Neural cell (in vitro differentiated cells): Measurements from ENCODE around the gene BTK. TPM values are rescaled to one million over a fixed set of nuclear protein-coding genes. Genes with fewer than 3 reads are reported as not detected.

ENCODE experiments used
- H2AFZ ChIP-seq: fragments of 200-600, 300-800 bp; sonication (generic), shearing (Covaris generic); 2 replicates; pipeline ENCODE4 v1.6.0; 2014; ENCODE audit warnings: low read depth, mild to moderate bottlenecking, antibody characterized with exemption, low read length, moderate library complexity
- H3F3A ChIP-seq: fragments of 200-600 bp; shearing (Covaris generic); 2 replicates; pipeline ENCODE4 v1.6.1; 2016; ENCODE audit warnings: mild to moderate bottlenecking, moderate library complexity, mixed read lengths, antibody characterized with exemption, low read length; ENCODE audit not compliant: insufficient read depth, poor library complexity, severe bottlenecking
- H3K27ac ChIP-seq: fragments of 200-600, 300-800 bp; sonication (generic), shearing (Covaris generic); 2 replicates; pipeline ENCODE4 v1.5.1; 2014; ENCODE audit warnings: mild to moderate bottlenecking, low read length, moderate library complexity
- H3K27me3 ChIP-seq: fragments of 300-800, 200-600 bp; sonication (generic), shearing (Covaris generic); 2 replicates; pipeline ENCODE4 v1.6.0; 2014; ENCODE audit warnings: mild to moderate bottlenecking, low read depth, low read length, moderate library complexity; ENCODE audit not compliant: insufficient read depth
- H3K36me3 ChIP-seq: fragments of 300-800, 200-600 bp; sonication (generic), shearing (Covaris generic); 2 replicates; pipeline ENCODE4 v1.5.1; 2014; ENCODE audit warnings: mild to moderate bottlenecking, antibody characterized with exemption, low read length, moderate library complexity; ENCODE audit not compliant: insufficient read depth
- H3K4me2 ChIP-seq: fragments of 300-800, 200-600 bp; sonication (generic), shearing (Covaris generic); 2 replicates; pipeline ENCODE4 v1.6.0; 2014; ENCODE audit warnings: mild to moderate bottlenecking, low read length
- H3K4me3 ChIP-seq: fragments of 300-800, 200-600 bp; sonication (generic), shearing (Covaris generic); 2 replicates; pipeline ENCODE4 v1.5.1; 2014; ENCODE audit warnings: mild to moderate bottlenecking, low read length, moderate library complexity
- H3K79me2 ChIP-seq: fragments of 200-600 bp; shearing (Covaris generic); replicated peaks from 2 replicates; pipeline ENCODE4 v1.6.0; 2014; ENCODE audit warnings: mild to moderate bottlenecking, low read length, moderate library complexity; ENCODE audit not compliant: insufficient read depth
- H3K9ac ChIP-seq: fragments of 300-800, 200-600 bp; sonication (generic), shearing (Covaris generic); 2 replicates; pipeline ENCODE4 v1.6.1; 2016; ENCODE audit warnings: mild to moderate bottlenecking, low read length, mixed read lengths
- H3K9me2 ChIP-seq: fragments of 200-600 bp; shearing (Covaris generic); 2 replicates; pipeline ENCODE4 v1.6.1; 2016; ENCODE audit warnings: mild to moderate bottlenecking, low read length, mixed read lengths; ENCODE audit not compliant: insufficient read depth
- H3K9me3 ChIP-seq: fragments of 200-600, 300-800 bp; sonication (generic), shearing (Covaris generic); 2 replicates; pipeline ENCODE4 v1.6.1; 2016; ENCODE audit warnings: mild to moderate bottlenecking, mixed run types, low read length, moderate library complexity, mixed read lengths
- H4K20me1 ChIP-seq: fragments of 200-600 bp; shearing (Covaris generic); 2 replicates; pipeline ENCODE4 v1.6.1; 2016; ENCODE audit warnings: mild to moderate bottlenecking, mixed run types; ENCODE audit not compliant: insufficient read depth
- EP300 ChIP-seq: fragments of 450-650 bp; conservative IDR thresholded peaks from 2 replicates; pipeline ENCODE4 v1.6.1; 2014; ENCODE audit warnings: antibody characterized with exemption, mild to moderate bottlenecking, moderate library complexity; ENCODE audit not compliant: poor library complexity, severe bottlenecking
- EZH2 ChIP-seq: fragments of 200-600, 300-800 bp; shearing (Covaris generic), sonication (generic); IDR thresholded peaks from 2 replicates; pipeline ENCODE4 v1.6.1; 2014; ENCODE audit warnings: antibody characterized with exemption, low read length, borderline replicate concordance, mild to moderate bottlenecking; ENCODE audit not compliant: insufficient read depth, poor library complexity, severe bottlenecking
- MXI1 ChIP-seq: fragments of 450-650 bp; conservative IDR thresholded peaks from 2 replicates; pipeline ENCODE4 v1.6.1; 2014; ENCODE audit warnings: antibody characterized with exemption, mild to moderate bottlenecking; ENCODE audit not compliant: poor library complexity, severe bottlenecking
- POLR2AphosphoS5 ChIP-seq: IDR thresholded peaks from 2 replicates; pipeline ENCODE4 v1.6.1; 2012
- RAD21 ChIP-seq: fragments of 450-650 bp; conservative IDR thresholded peaks from 2 replicates; pipeline ENCODE4 v1.6.1; 2014; ENCODE audit warnings: antibody characterized with exemption, mild to moderate bottlenecking, moderate library complexity
- SMC3 ChIP-seq: fragments of 450-650 bp; conservative IDR thresholded peaks from 2 replicates; pipeline ENCODE4 v1.6.1; 2014; ENCODE audit warnings: antibody characterized with exemption, mild to moderate bottlenecking, moderate library complexity; ENCODE audit not compliant: poor library complexity
- TAF1 ChIP-seq: IDR thresholded peaks from 2 replicates; pipeline ENCODE4 v1.6.1; 2012; ENCODE audit warnings: low read depth
- polyA plus RNA-seq: library from polyadenylated mRNA; depleted of rRNA; stranded (reverse); fragments of >200 nt; gene quantifications from 2 replicates; pipeline ENCODE4 v1.2.3, GENCODE V29; 2014
- small RNA-seq, 3 experiments: library from RNA; depleted of rRNA; stranded (forward); fragments of <200 nt; gene quantifications; one replicate each; pipeline ENCODE3, GENCODE V24; 2012
- TF ChIP-seq, protein P1 (sequence below): IDR thresholded peaks from 2 replicates; pipeline ENCODE4 v1.6.1; 2012; ENCODE audit warnings: borderline replicate concordance
- TF ChIP-seq, protein P2 (sequence below): fragments of 450-650 bp; IDR thresholded peaks from 2 replicates; pipeline ENCODE4 v1.5.1; 2014; ENCODE audit warnings: antibody characterized with exemption, mild to moderate bottlenecking, moderate library complexity; ENCODE audit not compliant: poor library complexity, severe bottlenecking

The BTK gene
- polyA plus RNA-seq, 1 donor from 2014 or later, result not detected

- H2AFZ ChIP-seq, result no peak overlapping the region
- no peaks in the 10 kb centered on the region for H3K79me2 ChIP-seq
- no peaks in the 10 kb centered on the region for H3F3A ChIP-seq
- no peak overlapping the region for H3K4me3 ChIP-seq
- H3K4me2 ChIP-seq, result no peak overlapping the region
- no peaks in the 10 kb centered on the region for H3K27me3 ChIP-seq
- TF ChIP-seq RAD21 (no peak), MXI1 (no peak), EP300 (no peak), TAF1 (no peak), EZH2 (no peak), POLR2AphosphoS5 (no peak), SMC3 (no peak)
- TF ChIP-seq, protein P1, sequence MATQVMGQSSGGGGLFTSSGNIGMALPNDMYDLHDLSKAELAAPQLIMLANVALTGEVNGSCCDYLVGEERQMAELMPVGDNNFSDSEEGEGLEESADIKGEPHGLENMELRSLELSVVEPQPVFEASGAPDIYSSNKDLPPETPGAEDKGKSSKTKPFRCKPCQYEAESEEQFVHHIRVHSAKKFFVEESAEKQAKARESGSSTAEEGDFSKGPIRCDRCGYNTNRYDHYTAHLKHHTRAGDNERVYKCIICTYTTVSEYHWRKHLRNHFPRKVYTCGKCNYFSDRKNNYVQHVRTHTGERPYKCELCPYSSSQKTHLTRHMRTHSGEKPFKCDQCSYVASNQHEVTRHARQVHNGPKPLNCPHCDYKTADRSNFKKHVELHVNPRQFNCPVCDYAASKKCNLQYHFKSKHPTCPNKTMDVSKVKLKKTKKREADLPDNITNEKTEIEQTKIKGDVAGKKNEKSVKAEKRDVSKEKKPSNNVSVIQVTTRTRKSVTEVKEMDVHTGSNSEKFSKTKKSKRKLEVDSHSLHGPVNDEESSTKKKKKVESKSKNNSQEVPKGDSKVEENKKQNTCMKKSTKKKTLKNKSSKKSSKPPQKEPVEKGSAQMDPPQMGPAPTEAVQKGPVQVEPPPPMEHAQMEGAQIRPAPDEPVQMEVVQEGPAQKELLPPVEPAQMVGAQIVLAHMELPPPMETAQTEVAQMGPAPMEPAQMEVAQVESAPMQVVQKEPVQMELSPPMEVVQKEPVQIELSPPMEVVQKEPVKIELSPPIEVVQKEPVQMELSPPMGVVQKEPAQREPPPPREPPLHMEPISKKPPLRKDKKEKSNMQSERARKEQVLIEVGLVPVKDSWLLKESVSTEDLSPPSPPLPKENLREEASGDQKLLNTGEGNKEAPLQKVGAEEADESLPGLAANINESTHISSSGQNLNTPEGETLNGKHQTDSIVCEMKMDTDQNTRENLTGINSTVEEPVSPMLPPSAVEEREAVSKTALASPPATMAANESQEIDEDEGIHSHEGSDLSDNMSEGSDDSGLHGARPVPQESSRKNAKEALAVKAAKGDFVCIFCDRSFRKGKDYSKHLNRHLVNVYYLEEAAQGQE, result no peak
- TF ChIP-seq, protein P2, sequence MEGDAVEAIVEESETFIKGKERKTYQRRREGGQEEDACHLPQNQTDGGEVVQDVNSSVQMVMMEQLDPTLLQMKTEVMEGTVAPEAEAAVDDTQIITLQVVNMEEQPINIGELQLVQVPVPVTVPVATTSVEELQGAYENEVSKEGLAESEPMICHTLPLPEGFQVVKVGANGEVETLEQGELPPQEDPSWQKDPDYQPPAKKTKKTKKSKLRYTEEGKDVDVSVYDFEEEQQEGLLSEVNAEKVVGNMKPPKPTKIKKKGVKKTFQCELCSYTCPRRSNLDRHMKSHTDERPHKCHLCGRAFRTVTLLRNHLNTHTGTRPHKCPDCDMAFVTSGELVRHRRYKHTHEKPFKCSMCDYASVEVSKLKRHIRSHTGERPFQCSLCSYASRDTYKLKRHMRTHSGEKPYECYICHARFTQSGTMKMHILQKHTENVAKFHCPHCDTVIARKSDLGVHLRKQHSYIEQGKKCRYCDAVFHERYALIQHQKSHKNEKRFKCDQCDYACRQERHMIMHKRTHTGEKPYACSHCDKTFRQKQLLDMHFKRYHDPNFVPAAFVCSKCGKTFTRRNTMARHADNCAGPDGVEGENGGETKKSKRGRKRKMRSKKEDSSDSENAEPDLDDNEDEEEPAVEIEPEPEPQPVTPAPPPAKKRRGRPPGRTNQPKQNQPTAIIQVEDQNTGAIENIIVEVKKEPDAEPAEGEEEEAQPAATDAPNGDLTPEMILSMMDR, result no peak
- H4K20me1 ChIP-seq, result no peaks in the 10 kb centered on the region
- no peaks in the 10 kb centered on the region for H3K36me3 ChIP-seq
- H3K9me3 ChIP-seq, result no peaks in the 10 kb centered on the region
- H3K9me2 ChIP-seq, result no peaks in the 10 kb centered on the region
- no peak overlapping the region for H3K27ac ChIP-seq
- H3K9ac ChIP-seq, result no peak overlapping the region
These were observed 82.2 kb downstream of the BTK start for GRCh38 chrX:101303790-101304189.

Small RNA genes lying within 50 kb of the gene (small RNA-seq; reads per million reads assigned to genes)
- gene RNU6-934P, result 0 reads per million in 3 experiments

Other genes with a start within 250 kb of the BTK start
- gene DRP2, start 166.4 kb downstream of the BTK start, polyA plus RNA-seq, result 10.0 TPM in 2 replicates
- gene TAF7L, start 94.9 kb downstream of the BTK start, polyA plus RNA-seq, result 0.59 and 1.1 TPM in 2 replicates
- gene TIMM8A, start 37.4 kb downstream of the BTK start, polyA plus RNA-seq, result 3.1 and 7.2 TPM in 2 replicates
- gene RPL36A, start 4.8 kb upstream of the BTK start, polyA plus RNA-seq, result 1,366 and 1,978 TPM in 2 replicates
- gene GLA, start 21.7 kb upstream of the BTK start, polyA plus RNA-seq, result 39.0 and 57.5 TPM in 2 replicates
- gene HNRNPH2, start 22.0 kb upstream of the BTK start, polyA plus RNA-seq, result 136 and 167 TPM in 2 replicates
- 29.2 and 32.2 TPM in 2 replicates for gene ARMCX4, start 99.3 kb upstream of the BTK start, polyA plus RNA-seq
- gene ARMCX1, start 164.4 kb upstream of the BTK start, polyA plus RNA-seq, result 81.8 and 84.5 TPM in 2 replicates
- gene ARMCX6, start 231.8 kb upstream of the BTK start, polyA plus RNA-seq, result 60.2 and 77.7 TPM in 2 replicates
- 149 and 159 TPM in 2 replicates for gene ARMCX3, start 237.0 kb upstream of the BTK start, polyA plus RNA-seq